ENCODE results near the gene TRAF3.

TRAF3 gene

DNA sequence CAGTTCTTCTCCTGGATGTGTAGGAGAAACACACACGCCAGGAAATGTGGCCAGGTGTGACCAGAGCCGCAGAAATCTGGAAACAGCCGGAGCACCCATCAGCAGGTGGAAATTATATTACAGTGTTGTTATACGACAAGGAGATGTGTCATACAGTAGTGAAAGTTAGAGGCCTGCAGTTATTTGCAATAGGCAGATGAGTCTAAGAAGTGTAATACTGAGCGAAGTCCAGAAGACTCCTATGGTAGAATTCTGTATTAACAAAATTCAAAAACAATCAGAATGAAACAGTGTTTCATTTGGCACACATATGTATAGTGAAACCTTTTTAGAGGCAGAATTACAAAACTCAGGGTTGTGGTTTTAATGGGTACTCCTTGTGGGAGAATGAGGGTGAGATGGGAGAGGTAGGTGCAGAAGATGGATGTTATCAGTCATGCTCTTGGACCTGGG lies 105.9 kb downstream of the TRAF3 start:
- H3K9ac ChIP-seq = no peak overlapping the region
- no peaks in the 10 kb centered on the region for H3K36me3 ChIP-seq (ENCODE audit: insufficient read depth)
- H3K4me3 ChIP-seq (IDR thresholded peaks at IDR 0.05; ENCODE audit: insufficient read depth, low read depth, low read length) = no peak overlapping the region
- H3K79me2 ChIP-seq (ENCODE audit: insufficient read depth, low read depth) = peaks cover 4% of the 10 kb centered on the region; the same call in 1 of the 2 replicates
- TF ChIP-seq, protein P1, sequence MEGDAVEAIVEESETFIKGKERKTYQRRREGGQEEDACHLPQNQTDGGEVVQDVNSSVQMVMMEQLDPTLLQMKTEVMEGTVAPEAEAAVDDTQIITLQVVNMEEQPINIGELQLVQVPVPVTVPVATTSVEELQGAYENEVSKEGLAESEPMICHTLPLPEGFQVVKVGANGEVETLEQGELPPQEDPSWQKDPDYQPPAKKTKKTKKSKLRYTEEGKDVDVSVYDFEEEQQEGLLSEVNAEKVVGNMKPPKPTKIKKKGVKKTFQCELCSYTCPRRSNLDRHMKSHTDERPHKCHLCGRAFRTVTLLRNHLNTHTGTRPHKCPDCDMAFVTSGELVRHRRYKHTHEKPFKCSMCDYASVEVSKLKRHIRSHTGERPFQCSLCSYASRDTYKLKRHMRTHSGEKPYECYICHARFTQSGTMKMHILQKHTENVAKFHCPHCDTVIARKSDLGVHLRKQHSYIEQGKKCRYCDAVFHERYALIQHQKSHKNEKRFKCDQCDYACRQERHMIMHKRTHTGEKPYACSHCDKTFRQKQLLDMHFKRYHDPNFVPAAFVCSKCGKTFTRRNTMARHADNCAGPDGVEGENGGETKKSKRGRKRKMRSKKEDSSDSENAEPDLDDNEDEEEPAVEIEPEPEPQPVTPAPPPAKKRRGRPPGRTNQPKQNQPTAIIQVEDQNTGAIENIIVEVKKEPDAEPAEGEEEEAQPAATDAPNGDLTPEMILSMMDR (conservative IDR thresholded peaks at IDR 0.05; ENCODE audit: low read depth, low read length) = no peak
- H3K27me3 ChIP-seq (ENCODE audit: insufficient read depth, low read depth) = no peaks in the 10 kb centered on the region
- no peak overlapping the region for H2AFZ ChIP-seq (ENCODE audit: low read depth)
- no peak overlapping the region for H3K4me2 ChIP-seq
- H4K20me1 ChIP-seq (ENCODE audit: insufficient read depth) = no peaks in the 10 kb centered on the region
- no peaks in the 10 kb centered on the region for H3K4me1 ChIP-seq (ENCODE audit: low read depth, poor library complexity, severe bottlenecking)
- H3K27ac ChIP-seq = no peak overlapping the region

GRCh38 chr14:102883554-102883953 lies 106.3 kb downstream of the TRAF3 start:
- H3K4me2 ChIP-seq = no peak overlapping the region
- no peak overlapping the region for H3K4me3 ChIP-seq (IDR thresholded peaks at IDR 0.05; ENCODE audit: insufficient read depth, low read depth, low read length)
- H3K27ac ChIP-seq = no peak overlapping the region
- H2AFZ ChIP-seq (ENCODE audit: low read depth) = no peak overlapping the region
- H3K4me1 ChIP-seq (ENCODE audit: low read depth, poor library complexity, severe bottlenecking) = no peaks in the 10 kb centered on the region
- H3K27me3 ChIP-seq (ENCODE audit: insufficient read depth, low read depth) = no peaks in the 10 kb centered on the region
- TF ChIP-seq, protein P1 (conservative IDR thresholded peaks at IDR 0.05; ENCODE audit: low read depth, low read length) = no peak
- H3K9ac ChIP-seq = no peak overlapping the region
- no peaks in the 10 kb centered on the region for H3K36me3 ChIP-seq (ENCODE audit: insufficient read depth)
- H4K20me1 ChIP-seq (ENCODE audit: insufficient read depth) = no peaks in the 10 kb centered on the region
- peaks cover 7% of the 10 kb centered on the region; the same call in 1 of the 2 replicates for H3K79me2 ChIP-seq (ENCODE audit: insufficient read depth, low read depth)

DNA sequence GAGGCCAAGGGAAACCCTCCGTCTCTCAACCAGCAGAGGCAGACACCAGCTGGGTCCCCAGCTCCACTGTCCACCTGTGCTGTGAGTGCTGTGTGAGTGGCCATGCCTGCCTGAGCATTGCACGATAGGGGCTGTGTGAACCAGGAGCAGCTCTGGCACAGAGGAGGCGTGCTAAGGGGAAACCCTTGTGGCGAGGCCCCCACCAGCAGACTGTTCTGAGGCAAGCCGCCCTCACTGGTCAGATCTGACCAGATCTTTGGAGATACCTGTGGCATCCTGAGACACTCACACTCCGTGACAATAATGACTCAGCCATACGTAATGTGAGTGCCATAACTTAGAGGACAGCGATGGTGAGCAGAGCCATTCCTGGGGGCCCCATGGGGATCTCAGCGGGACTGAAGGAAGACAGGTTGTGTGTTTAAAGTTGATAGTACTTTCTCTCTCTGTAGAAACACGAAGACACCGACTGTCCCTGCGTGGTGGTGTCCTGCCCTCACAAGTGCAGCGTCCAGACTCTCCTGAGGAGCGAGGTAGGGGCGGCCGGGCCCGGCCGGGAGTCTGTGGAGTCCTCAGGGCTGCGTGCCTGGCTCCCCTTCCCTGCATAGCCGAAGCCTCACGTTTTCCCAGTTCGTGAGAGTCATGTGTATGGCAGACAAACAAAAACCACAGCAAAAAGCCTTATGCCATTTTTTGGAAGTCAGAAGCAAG lies 108.6 kb downstream of the TRAF3 start:
- H4K20me1 ChIP-seq (ENCODE audit: insufficient read depth) = no peaks in the 10 kb centered on the region
- no peak overlapping the region for H3K4me3 ChIP-seq (IDR thresholded peaks at IDR 0.05; ENCODE audit: insufficient read depth, low read depth, low read length)
- H3K27me3 ChIP-seq (ENCODE audit: insufficient read depth, low read depth) = no peaks in the 10 kb centered on the region
- no peak overlapping the region for H2AFZ ChIP-seq (ENCODE audit: low read depth)
- H3K9ac ChIP-seq = no peak overlapping the region
- no peaks in the 10 kb centered on the region for H3K4me1 ChIP-seq (ENCODE audit: low read depth, poor library complexity, severe bottlenecking)
- H3K4me2 ChIP-seq = no peak overlapping the region
- no peak overlapping the region for H3K27ac ChIP-seq
- no peaks in the 10 kb centered on the region for H3K36me3 ChIP-seq (ENCODE audit: insufficient read depth)
- peaks cover 13% of the 10 kb centered on the region; the same call in 1 of the 2 replicates for H3K79me2 ChIP-seq (ENCODE audit: insufficient read depth, low read depth)
- TF ChIP-seq, protein P1 (conservative IDR thresholded peaks at IDR 0.05; ENCODE audit: low read depth, low read length) = no peak

DNA sequence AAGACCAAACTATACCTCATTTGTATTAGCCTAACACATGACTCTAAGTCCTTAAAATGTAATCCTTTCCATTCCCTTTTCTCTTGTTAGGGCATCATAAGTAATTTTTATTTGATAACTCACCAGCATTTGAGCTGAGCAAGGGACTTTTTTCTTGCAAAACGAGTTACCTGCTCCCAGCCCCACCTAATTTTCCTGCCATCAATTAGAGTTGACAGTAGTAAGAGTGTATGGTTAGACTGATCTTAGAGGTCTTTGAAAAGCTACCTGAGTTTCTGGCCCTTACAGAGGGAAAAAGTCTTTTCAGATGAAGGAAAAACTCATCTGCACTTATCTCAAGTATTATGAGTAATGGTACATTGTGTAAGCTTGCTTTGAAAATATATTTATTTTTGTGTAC lies 111.5 kb downstream of the TRAF3 start:
- Histone ChIP-seq H3K79me2 (ENCODE audit: insufficient read depth, low read depth) (peaks cover 13% of the 10 kb centered on the region; the same call in 1 of the 2 replicates), H3K4me3 (IDR thresholded peaks at IDR 0.05; ENCODE audit: insufficient read depth, low read depth, low read length) (no peak overlapping the region), H3K4me2 (no peak overlapping the region), H3K4me1 (ENCODE audit: low read depth, poor library complexity, severe bottlenecking) (no peaks in the 10 kb centered on the region), H3K27ac (no peak overlapping the region), H4K20me1 (ENCODE audit: insufficient read depth) (no peaks in the 10 kb centered on the region), H3K27me3 (ENCODE audit: insufficient read depth, low read depth) (no peaks in the 10 kb centered on the region), H3K36me3 (ENCODE audit: insufficient read depth) (no peaks in the 10 kb centered on the region), H3K9ac (no peak overlapping the region), H2AFZ (ENCODE audit: low read depth) (no peak overlapping the region)
- TF ChIP-seq, protein P1 (conservative IDR thresholded peaks at IDR 0.05; ENCODE audit: low read depth, low read length) = no peak
